K562 (cell line): ENCODE results near the gene SYVN1. TPM values are rescaled to one million over a fixed set of nuclear protein-coding genes. Genes with fewer than 3 reads are reported as not detected.

Experiments
- ETV5 ChIP-seq: sonication (generic); formaldehyde crosslinking; IDR thresholded peaks from 2 replicates; pipeline ENCODE4 v1.4.0; 2020; ENCODE audit warnings: low read depth, mild to moderate bottlenecking, missing genetic modification reagents
- FOXP1 ChIP-seq: sonication (generic); formaldehyde crosslinking; IDR thresholded peaks from 2 replicates; pipeline ENCODE4 v1.8.0; 2022; ENCODE audit warnings: mild to moderate bottlenecking, missing genetic modification reagents
- FUS ChIP-seq: fragments of 200-400 bp; formaldehyde crosslinking; optimal IDR thresholded peaks from 2 replicates; pipeline ENCODE3; 2017; ENCODE audit warnings: low read depth, low read length
- GABPA ChIP-seq: fragments of 200-800 bp; sonication (Bioruptor generic); conservative IDR thresholded peaks from 2 replicates; pipeline ENCODE4 v1.6.1; 2016; ENCODE audit warnings: low read depth, missing genetic modification characterization, missing compliant biosample characterization
- GTF2A2 ChIP-seq: IDR thresholded peaks from 2 replicates; pipeline ENCODE4 v1.6.1; 2016; ENCODE audit warnings: mild to moderate bottlenecking, missing genetic modification characterization, missing compliant biosample characterization
- HDAC1 ChIP-seq, 2 experiments: fragments of 450-650 bp; IDR thresholded peaks; 2 replicates each; pipeline ENCODE4 v1.6.1; 2016 to 2017; ENCODE audit warnings: inconsistent platforms in 1 of 2, mild to moderate bottlenecking in 1 of 2, moderate library complexity in 1 of 2
- KHSRP ChIP-seq: fragments of 450-650 bp; IDR thresholded peaks from 2 replicates; pipeline ENCODE4 v1.6.1; 2017
- MAZ ChIP-seq, 2 experiments: fragments of 450-650 bp in 1 of 2; sonication (generic) in 1 of 2; formaldehyde crosslinking; IDR thresholded peaks in 1 of 2; conservative IDR thresholded peaks in 1 of 2; 2 replicates each; pipeline versions ENCODE4 v1.4.0 to v1.5.0; 2020; ENCODE audit warnings: mild to moderate bottlenecking in 1 of 2, missing genetic modification reagents in 1 of 2
- MTF1 ChIP-seq: fragments of 250-450 bp; sonication (Bioruptor Pico); IDR thresholded peaks from 2 replicates; pipeline ENCODE4 v1.9.0; 2021; ENCODE audit warnings: moderate library complexity, mild to moderate bottlenecking, inconsistent platforms, borderline replicate concordance
- MXI1 ChIP-seq: IDR thresholded peaks from 2 replicates; pipeline ENCODE4 v1.6.1; 2011; ENCODE audit warnings: low read depth, mild to moderate bottlenecking, improper control_type of control experiment, low read length
- NBN ChIP-seq: fragments of 450-650 bp; IDR thresholded peaks from 2 replicates; pipeline ENCODE4 v1.6.1; 2016; ENCODE audit warnings: low read depth, mild to moderate bottlenecking
- NCOA1 ChIP-seq: fragments of 450-650 bp; IDR thresholded peaks from 2 replicates; pipeline ENCODE4 v1.6.1; 2016; ENCODE audit warnings: low read depth
- POLR2H ChIP-seq: IDR thresholded peaks from 2 replicates; pipeline ENCODE4 v1.6.1; 2016; ENCODE audit warnings: missing genetic modification characterization, low read depth, mild to moderate bottlenecking, control low read depth, missing compliant biosample characterization, moderate library complexity
- RBM22 ChIP-seq: fragments of 200-400 bp; formaldehyde crosslinking; IDR thresholded peaks from 2 replicates; pipeline ENCODE4 v1.6.1; 2018; ENCODE audit warnings: low read length, low read depth; ENCODE audit not compliant: poor library complexity, severe bottlenecking
- RFX5 ChIP-seq: IDR thresholded peaks from 2 replicates; pipeline ENCODE4 v1.6.1; 2011; ENCODE audit warnings: low read depth, mild to moderate bottlenecking, improper control_type of control experiment, low read length
- SMC3 ChIP-seq: conservative IDR thresholded peaks from 2 replicates; pipeline ENCODE4 v1.6.1; 2011; ENCODE audit warnings: low read depth, low read length, improper control_type of control experiment; ENCODE audit not compliant: insufficient read depth
- STAG1 ChIP-seq: sonication (generic); formaldehyde crosslinking; IDR thresholded peaks from 2 replicates; pipeline ENCODE4 v1.5.0; 2020; ENCODE audit warnings: missing genetic modification reagents, borderline replicate concordance
- ZNF384 ChIP-seq: IDR thresholded peaks from 2 replicates; pipeline ENCODE4 v1.6.1; 2012; ENCODE audit warnings: low read depth, low read length, improper control_type of control experiment
- ZNF695 ChIP-seq: fragments of 450-650 bp; formaldehyde crosslinking; IDR thresholded peaks from 2 replicates; pipeline ENCODE4 v1.4.0; 2020; ENCODE audit warnings: mild to moderate bottlenecking, moderate library complexity
- polyA plus RNA-seq, 8 experiments: library from polyadenylated mRNA; depleted of rRNA in 4 of 8; stranded (reverse) in 5 of 8; unstranded in 3 of 8; fragments of >200 nt; fragmentation: Nextera tagmentation in 2 of 8; fragmentation: Illumina TruSeq in 1 of 8; extraction: Ambion mirVana in 2 of 8; extraction: Trizol in 1 of 8; gene quantifications; 2 replicates each; pipeline versions ENCODE4 v1.2.1 to v1.2.3, GENCODE V29; 2011 to 2014; ENCODE audit warnings: inconsistent platforms in 1 of 8, missing spikeins in 1 of 8
- total RNA-seq, 7 experiments: library from RNA; depleted of rRNA in 6 of 7; stranded (reverse); fragments of >200 nt in 6 of 7; fragmentation: Illumina TruSeq in 2 of 7; extraction: Trizol in 2 of 7; gene quantifications; 2 replicates each; pipeline versions ENCODE4 v1.2.1 to v1.2.3, GENCODE V29; 2011 to 2021; ENCODE audit warnings: low replicate concordance in 1 of 7
- TF ChIP-seq, protein P1 (sequence below), 2 experiments: IDR thresholded peaks in 1 of 2; conservative IDR thresholded peaks in 1 of 2; 2 replicates each; pipeline ENCODE4 v1.6.1; 2016; ENCODE audit warnings: low read depth in 2 of 2, mild to moderate bottlenecking in 1 of 2, missing compliant biosample characterization in 1 of 2, missing genetic modification characterization in 1 of 2, moderate library complexity in 1 of 2
- TF ChIP-seq, protein P2 (sequence below), 3 experiments: fragments of 200-800 bp in 1 of 3; sonication (Bioruptor generic) in 1 of 3; sonication (generic) in 1 of 3; formaldehyde crosslinking in 1 of 3; IDR thresholded peaks; 2 replicates each; pipeline versions ENCODE4 v1.6.1 to v1.8.0; 2016 to 2022; ENCODE audit warnings: mild to moderate bottlenecking in 2 of 3, missing compliant biosample characterization in 2 of 3, missing genetic modification characterization in 2 of 3, missing genetic modification reagents in 1 of 3
- TF ChIP-seq, protein P3 (sequence below): fragments of 250-450 bp; sonication (Bioruptor Pico); IDR thresholded peaks from 2 replicates; pipeline ENCODE4 v1.8.0; 2022; ENCODE audit warnings: moderate library complexity, mild to moderate bottlenecking, inconsistent platforms

SYVN1 gene
- total and polyA plus RNA-seq, 9 of the 15 experiments (the other 6 are each of a cell fraction or from before 2014, with no cell fraction given), result 0.41 to 47.4 (median 9.9) TPM

DNA sequence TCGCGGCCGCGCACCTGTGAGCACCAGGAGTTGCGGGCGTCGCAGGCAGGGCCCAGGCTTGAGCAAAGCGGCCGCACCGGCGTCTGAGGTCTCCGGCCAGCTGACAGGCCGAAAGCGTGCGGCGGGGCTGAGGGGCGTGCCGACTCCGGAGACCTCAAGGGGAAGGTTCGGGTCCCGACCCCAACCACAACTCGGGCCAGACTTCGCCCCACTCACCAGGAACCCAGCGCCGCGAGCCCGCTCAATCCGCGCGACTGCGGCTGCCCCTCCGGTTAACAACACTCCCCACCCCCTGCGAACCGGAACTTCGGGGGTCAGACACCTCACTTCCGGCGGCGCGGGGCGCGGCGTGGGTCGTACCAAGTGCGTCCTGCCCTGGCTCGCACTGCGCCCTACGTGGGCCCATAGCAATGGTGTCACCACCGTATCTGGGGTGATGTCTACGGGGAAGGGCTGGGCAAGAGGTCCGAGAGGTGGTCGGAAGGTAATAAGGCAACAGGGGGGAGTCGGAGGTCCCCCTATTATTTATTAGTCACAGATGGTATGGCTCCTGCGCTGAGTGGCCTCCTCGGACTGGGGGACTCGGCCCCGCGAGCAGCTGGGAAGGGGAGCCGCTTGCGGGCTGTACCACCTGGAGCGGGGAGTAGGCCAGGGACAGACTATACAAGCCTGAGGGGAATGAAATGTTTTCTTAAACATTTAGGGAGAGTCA is at the start of gene SYVN1 (continued):
- TF ChIP-seq POLR2H (peak; percentile 92), HDAC1 (IDR thresholded peaks at IDR 0.05) (peak in 1 of 2 experiments; percentile 93; a peak in 2 of 4 replicates), GABPA (peak; percentile 99), RBM22 (no peak), SMC3 (0 out of 2 replicates have a peak, but pooled peaks have one; percentile 7), KHSRP (no peak), MXI1 (no peak; the same call in 1 of the 2 replicates), ETV5 (CRISPR knock-in tag) (peak; percentile 93), FOXP1 (CRISPR knock-in tag) (0 out of 2 replicates have a peak, but pooled peaks have one; percentile 5), FUS (peak; percentile 43), GTF2A2 (tag) (no peak), RFX5 (peak; percentile 8; the same call in 1 of the 2 replicates), NBN (peak; percentile 86; the same call in 1 of the 2 replicates), MTF1 (0 out of 2 replicates have a peak, but pooled peaks have one; percentile 17), ZNF695 (CRISPR knock-in tag) (no peak), STAG1 (peak; percentile 31; the same call in 1 of the 2 replicates), MAZ (CRISPR knock-in tag; conservative IDR thresholded peaks at IDR 0.05 in 1 of 2, IDR thresholded peaks at IDR 0.05 in 1 of 2) (peak; percentile 96 to 98), ZNF384 (no peak), NCOA1 (no peak)
- TF ChIP-seq, protein P1, sequence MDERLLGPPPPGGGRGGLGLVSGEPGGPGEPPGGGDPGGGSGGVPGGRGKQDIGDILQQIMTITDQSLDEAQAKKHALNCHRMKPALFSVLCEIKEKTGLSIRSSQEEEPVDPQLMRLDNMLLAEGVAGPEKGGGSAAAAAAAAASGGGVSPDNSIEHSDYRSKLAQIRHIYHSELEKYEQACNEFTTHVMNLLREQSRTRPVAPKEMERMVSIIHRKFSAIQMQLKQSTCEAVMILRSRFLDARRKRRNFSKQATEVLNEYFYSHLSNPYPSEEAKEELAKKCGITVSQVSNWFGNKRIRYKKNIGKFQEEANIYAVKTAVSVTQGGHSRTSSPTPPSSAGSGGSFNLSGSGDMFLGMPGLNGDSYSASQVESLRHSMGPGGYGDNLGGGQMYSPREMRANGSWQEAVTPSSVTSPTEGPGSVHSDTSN (CRISPR knock-in tag; IDR thresholded peaks at IDR 0.05; ENCODE audit: low read depth), result no peak
- TF ChIP-seq, protein P1 (tag; conservative IDR thresholded peaks at IDR 0.05; ENCODE audit: low read depth), result no peak
- TF ChIP-seq, protein P2, sequence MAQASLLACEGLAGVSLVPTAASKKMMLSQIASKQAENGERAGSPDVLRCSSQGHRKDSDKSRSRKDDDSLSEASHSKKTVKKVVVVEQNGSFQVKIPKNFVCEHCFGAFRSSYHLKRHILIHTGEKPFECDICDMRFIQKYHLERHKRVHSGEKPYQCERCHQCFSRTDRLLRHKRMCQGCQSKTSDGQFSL (CRISPR knock-in tag; IDR thresholded peaks at IDR 0.05), result peak; percentile 78
- TF ChIP-seq, protein P2 (tag; IDR thresholded peaks at IDR 0.05), result no peak
- TF ChIP-seq, protein P3, sequence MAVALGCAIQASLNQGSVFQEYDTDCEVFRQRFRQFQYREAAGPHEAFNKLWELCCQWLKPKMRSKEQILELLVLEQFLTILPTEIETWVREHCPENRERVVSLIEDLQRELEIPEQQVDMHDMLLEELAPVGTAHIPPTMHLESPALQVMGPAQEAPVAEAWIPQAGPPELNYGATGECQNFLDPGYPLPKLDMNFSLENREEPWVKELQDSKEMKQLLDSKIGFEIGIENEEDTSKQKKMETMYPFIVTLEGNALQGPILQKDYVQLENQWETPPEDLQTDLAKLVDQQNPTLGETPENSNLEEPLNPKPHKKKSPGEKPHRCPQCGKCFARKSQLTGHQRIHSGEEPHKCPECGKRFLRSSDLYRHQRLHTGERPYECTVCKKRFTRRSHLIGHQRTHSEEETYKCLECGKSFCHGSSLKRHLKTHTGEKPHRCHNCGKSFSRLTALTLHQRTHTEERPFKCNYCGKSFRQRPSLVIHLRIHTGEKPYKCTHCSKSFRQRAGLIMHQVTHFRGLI (CRISPR knock-in tag), result no peak
